ENCODE results near the gene HPSE2. TPM values are rescaled to one million over a fixed set of nuclear protein-coding genes. Genes with fewer than 3 reads are reported as not detected.

The HPSE2 gene
- total RNA-seq, 1 experiment from 2014 or later: 0.05 TPM

- H3K27me3 ChIP-seq (ENCODE audit: insufficient read depth, low read length): peaks cover 18% of the 10 kb centered on the region
- intact Hi-C loops (cut with micrococcal nuclease): no loop called here
- RAD21 ChIA-PET (ENCODE audit: low non-redundant PET in 1 of 2, low total read pairs in 2 of 2, uncharacterized antibody in 2 of 2, unreplicated experiment in 2 of 2): no interaction called here
- TF ChIP-seq YY1 (IDR thresholded peaks at IDR 0.05; ENCODE audit: extremely low read depth, insufficient replicate concordance, low read depth, low read length) (no peak), POLR2AphosphoS5 (IDR thresholded peaks at IDR 0.05; ENCODE audit: low read depth, low read length) (no peak)
- H3K4me2 ChIP-seq (ENCODE audit: low read length): no peak overlapping the region
- no peaks in the 10 kb centered on the region for H3K9me2 ChIP-seq (ENCODE audit: insufficient read depth)
- H3K9ac ChIP-seq (ENCODE audit: low read length): no peak overlapping the region
- H3K36me3 ChIP-seq (ENCODE audit: control insufficient read depth in 1 of 2, insufficient read depth in 2 of 2, low read length in 2 of 2): no peaks in the 10 kb centered on the region
- H3K9me3 ChIP-seq (ENCODE audit: control insufficient read depth in 1 of 2, insufficient read depth in 1 of 2, low read depth in 1 of 2, low read length in 2 of 2): no peaks in the 10 kb centered on the region
- no peak for ATAC-seq
- no peak overlapping the region for H3K4me3 ChIP-seq (replicated peaks in 1 of 2; ENCODE audit: low read depth in 1 of 2, low read length in 2 of 2)
- H3K4me1 ChIP-seq (ENCODE audit: control insufficient read depth in 1 of 2, insufficient read depth in 2 of 2, low read length in 2 of 2): no peaks in the 10 kb centered on the region
- H3K27ac ChIP-seq (ENCODE audit: low read depth, low read length): no peak overlapping the region
- no peak for DNase-seq (ENCODE audit: low read depth, low spot score)
- BruUV-seq (replicated peaks): no TSS peak
- POLR2A ChIA-PET: no interaction called here
- CTCF ChIA-PET: no interaction called here
- H4K20me1 ChIP-seq (ENCODE audit: insufficient read depth): no peaks in the 10 kb centered on the region
- H2AFZ ChIP-seq (ENCODE audit: low read depth, low read length, poor library complexity, severe bottlenecking): no peak overlapping the region
- no peaks in the 10 kb centered on the region for H3K79me2 ChIP-seq (ENCODE audit: insufficient read depth, low read length)
Measured at GRCh38 chr10:98915911-98916310, 319.7 kb downstream of the HPSE2 start.

DNA sequence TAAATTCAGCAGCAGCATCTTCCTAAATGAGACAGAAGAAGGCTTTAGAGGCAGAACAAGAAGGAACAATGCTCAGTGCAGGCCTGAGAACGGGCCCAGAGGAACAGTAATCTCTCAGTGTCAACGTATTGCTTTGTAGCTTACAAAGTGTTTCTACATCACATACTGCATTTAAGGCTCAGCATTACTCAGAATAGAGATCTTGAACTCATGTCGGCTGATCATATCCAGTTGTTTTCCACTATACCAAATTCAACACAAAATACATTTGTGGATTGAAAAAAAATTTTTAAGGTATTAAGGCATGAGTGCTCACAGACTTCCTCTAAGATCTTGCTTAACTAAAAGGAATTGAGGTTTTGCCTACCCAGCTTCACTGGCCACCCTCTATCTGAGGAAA, 325.1 kb downstream of the HPSE2 start:
- H3K9me3 ChIP-seq (ENCODE audit: control insufficient read depth in 1 of 2, insufficient read depth in 1 of 2, low read depth in 1 of 2, low read length in 2 of 2): no peaks in the 10 kb centered on the region
- intact Hi-C loops (cut with micrococcal nuclease): no loop called here
- RAD21 ChIA-PET (ENCODE audit: low non-redundant PET in 1 of 2, low total read pairs in 2 of 2, uncharacterized antibody in 2 of 2, unreplicated experiment in 2 of 2): no interaction called here
- H3K4me3 ChIP-seq (replicated peaks in 1 of 2; ENCODE audit: low read depth in 1 of 2, low read length in 2 of 2): no peak overlapping the region
- no peak for DNase-seq (ENCODE audit: low read depth, low spot score)
- no TSS peak for BruUV-seq (replicated peaks)
- no peak for ATAC-seq
- H3K9me2 ChIP-seq (ENCODE audit: insufficient read depth): no peaks in the 10 kb centered on the region
- H3K27ac ChIP-seq (ENCODE audit: low read depth, low read length): no peak overlapping the region
- CTCF ChIA-PET: no interaction called here
- H3K4me2 ChIP-seq (ENCODE audit: low read length): no peak overlapping the region
- H4K20me1 ChIP-seq (ENCODE audit: insufficient read depth): no peaks in the 10 kb centered on the region
- POLR2A ChIA-PET: no interaction called here
- no peaks in the 10 kb centered on the region for H3K4me1 ChIP-seq (ENCODE audit: control insufficient read depth in 1 of 2, insufficient read depth in 2 of 2, low read length in 2 of 2)
- H3K9ac ChIP-seq (ENCODE audit: low read length): no peak overlapping the region
- no peaks in the 10 kb centered on the region for H3K36me3 ChIP-seq (ENCODE audit: control insufficient read depth in 1 of 2, insufficient read depth in 2 of 2, low read length in 2 of 2)
- H3K27me3 ChIP-seq (ENCODE audit: insufficient read depth, low read length): peaks cover 35% of the 10 kb centered on the region
- H2AFZ ChIP-seq (ENCODE audit: low read depth, low read length, poor library complexity, severe bottlenecking): no peak overlapping the region
- H3K79me2 ChIP-seq (ENCODE audit: insufficient read depth, low read length): no peaks in the 10 kb centered on the region
- TF ChIP-seq, protein P1, sequence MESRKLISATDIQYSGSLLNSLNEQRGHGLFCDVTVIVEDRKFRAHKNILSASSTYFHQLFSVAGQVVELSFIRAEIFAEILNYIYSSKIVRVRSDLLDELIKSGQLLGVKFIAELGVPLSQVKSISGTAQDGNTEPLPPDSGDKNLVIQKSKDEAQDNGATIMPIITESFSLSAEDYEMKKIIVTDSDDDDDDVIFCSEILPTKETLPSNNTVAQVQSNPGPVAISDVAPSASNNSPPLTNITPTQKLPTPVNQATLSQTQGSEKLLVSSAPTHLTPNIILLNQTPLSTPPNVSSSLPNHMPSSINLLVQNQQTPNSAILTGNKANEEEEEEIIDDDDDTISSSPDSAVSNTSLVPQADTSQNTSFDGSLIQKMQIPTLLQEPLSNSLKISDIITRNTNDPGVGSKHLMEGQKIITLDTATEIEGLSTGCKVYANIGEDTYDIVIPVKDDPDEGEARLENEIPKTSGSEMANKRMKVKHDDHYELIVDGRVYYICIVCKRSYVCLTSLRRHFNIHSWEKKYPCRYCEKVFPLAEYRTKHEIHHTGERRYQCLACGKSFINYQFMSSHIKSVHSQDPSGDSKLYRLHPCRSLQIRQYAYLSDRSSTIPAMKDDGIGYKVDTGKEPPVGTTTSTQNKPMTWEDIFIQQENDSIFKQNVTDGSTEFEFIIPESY (IDR thresholded peaks at IDR 0.05; ENCODE audit: extremely low read depth, insufficient replicate concordance, low read length): no peak
- TF ChIP-seq, protein P2, sequence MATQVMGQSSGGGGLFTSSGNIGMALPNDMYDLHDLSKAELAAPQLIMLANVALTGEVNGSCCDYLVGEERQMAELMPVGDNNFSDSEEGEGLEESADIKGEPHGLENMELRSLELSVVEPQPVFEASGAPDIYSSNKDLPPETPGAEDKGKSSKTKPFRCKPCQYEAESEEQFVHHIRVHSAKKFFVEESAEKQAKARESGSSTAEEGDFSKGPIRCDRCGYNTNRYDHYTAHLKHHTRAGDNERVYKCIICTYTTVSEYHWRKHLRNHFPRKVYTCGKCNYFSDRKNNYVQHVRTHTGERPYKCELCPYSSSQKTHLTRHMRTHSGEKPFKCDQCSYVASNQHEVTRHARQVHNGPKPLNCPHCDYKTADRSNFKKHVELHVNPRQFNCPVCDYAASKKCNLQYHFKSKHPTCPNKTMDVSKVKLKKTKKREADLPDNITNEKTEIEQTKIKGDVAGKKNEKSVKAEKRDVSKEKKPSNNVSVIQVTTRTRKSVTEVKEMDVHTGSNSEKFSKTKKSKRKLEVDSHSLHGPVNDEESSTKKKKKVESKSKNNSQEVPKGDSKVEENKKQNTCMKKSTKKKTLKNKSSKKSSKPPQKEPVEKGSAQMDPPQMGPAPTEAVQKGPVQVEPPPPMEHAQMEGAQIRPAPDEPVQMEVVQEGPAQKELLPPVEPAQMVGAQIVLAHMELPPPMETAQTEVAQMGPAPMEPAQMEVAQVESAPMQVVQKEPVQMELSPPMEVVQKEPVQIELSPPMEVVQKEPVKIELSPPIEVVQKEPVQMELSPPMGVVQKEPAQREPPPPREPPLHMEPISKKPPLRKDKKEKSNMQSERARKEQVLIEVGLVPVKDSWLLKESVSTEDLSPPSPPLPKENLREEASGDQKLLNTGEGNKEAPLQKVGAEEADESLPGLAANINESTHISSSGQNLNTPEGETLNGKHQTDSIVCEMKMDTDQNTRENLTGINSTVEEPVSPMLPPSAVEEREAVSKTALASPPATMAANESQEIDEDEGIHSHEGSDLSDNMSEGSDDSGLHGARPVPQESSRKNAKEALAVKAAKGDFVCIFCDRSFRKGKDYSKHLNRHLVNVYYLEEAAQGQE (IDR thresholded peaks at IDR 0.05; ENCODE audit: low read depth): no peak
- TF ChIP-seq SRF (IDR thresholded peaks at IDR 0.05; ENCODE audit: low read depth) (no peak), EGR1 (IDR thresholded peaks at IDR 0.05; ENCODE audit: low read depth) (no peak), ZNF274 (IDR thresholded peaks at IDR 0.05; ENCODE audit: low read depth, low read length) (no peak), FOSL1 (IDR thresholded peaks at IDR 0.05; ENCODE audit: low read depth) (no peak), EZH2 (IDR thresholded peaks at IDR 0.05) (no peak), SP1 (IDR thresholded peaks at IDR 0.05; ENCODE audit: low read depth) (no peak), JUND (IDR thresholded peaks at IDR 0.05) (no peak), POLR2A (IDR thresholded peaks at IDR 0.05; ENCODE audit: borderline replicate concordance, extremely low read depth, insufficient read depth, insufficient read length) (no peak), CEBPB (IDR thresholded peaks at IDR 0.05; ENCODE audit: low read depth) (no peak)
- TF ChIP-seq, protein P3, sequence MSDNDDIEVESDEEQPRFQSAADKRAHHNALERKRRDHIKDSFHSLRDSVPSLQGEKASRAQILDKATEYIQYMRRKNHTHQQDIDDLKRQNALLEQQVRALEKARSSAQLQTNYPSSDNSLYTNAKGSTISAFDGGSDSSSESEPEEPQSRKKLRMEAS (IDR thresholded peaks at IDR 0.05): no peak
- TF ChIP-seq, protein P4, sequence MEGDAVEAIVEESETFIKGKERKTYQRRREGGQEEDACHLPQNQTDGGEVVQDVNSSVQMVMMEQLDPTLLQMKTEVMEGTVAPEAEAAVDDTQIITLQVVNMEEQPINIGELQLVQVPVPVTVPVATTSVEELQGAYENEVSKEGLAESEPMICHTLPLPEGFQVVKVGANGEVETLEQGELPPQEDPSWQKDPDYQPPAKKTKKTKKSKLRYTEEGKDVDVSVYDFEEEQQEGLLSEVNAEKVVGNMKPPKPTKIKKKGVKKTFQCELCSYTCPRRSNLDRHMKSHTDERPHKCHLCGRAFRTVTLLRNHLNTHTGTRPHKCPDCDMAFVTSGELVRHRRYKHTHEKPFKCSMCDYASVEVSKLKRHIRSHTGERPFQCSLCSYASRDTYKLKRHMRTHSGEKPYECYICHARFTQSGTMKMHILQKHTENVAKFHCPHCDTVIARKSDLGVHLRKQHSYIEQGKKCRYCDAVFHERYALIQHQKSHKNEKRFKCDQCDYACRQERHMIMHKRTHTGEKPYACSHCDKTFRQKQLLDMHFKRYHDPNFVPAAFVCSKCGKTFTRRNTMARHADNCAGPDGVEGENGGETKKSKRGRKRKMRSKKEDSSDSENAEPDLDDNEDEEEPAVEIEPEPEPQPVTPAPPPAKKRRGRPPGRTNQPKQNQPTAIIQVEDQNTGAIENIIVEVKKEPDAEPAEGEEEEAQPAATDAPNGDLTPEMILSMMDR (IDR thresholded peaks at IDR 0.05 in 2 of 3, conservative IDR thresholded peaks at IDR 0.05 in 1 of 3; ENCODE audit: borderline replicate concordance in 1 of 3, insufficient read depth in 1 of 3, low read depth in 2 of 3, low read length in 2 of 3): no peak

All from HCT116 (cell line).